NB4 (cell line): ENCODE data around the gene MARK4.

Source experiments
- CTCF ChIP-seq: IDR thresholded peaks from one replicate; pipeline ENCODE4 v1.5.1; 2012; ENCODE audit warnings: low read depth, low read length
- MAX ChIP-seq: IDR thresholded peaks from 2 replicates; pipeline ENCODE4 v1.6.1; 2011; ENCODE audit warnings: low read depth, low read length
- POLR2A ChIP-seq: IDR thresholded peaks from 2 replicates; pipeline ENCODE4 v1.6.1; 2011; ENCODE audit warnings: mild to moderate bottlenecking; ENCODE audit not compliant: insufficient read length; ENCODE audit errors: extremely low read depth

- TF ChIP-seq CTCF (no peak), POLR2A (no peak), MAX (no peak)
Measured at GRCh38 chr19:45243144-45243732, 7.8 kb upstream of the MARK4 start.
